Measurements from ENCODE around the gene ZAP70. TPM values are rescaled to one million over a fixed set of nuclear protein-coding genes. Genes with fewer than 3 reads are reported as not detected.

The ZAP70 gene
- total RNA-seq, 4 donors from 2014 or later = 0.46 to 2.2 (median 1.5) TPM

GRCh38 chr2:97752342-97753334 lies 39.3 kb downstream of the ZAP70 start:
- no peak for ATAC-seq
- Histone ChIP-seq H3K27me3 (no peaks in the 10 kb centered on the region), H3K9me3 (no peaks in the 10 kb centered on the region), H3K4me1 (no peaks in the 10 kb centered on the region), H3K4me3 (no peak overlapping the region), H3K27ac (no peak overlapping the region), H3K36me3 (peaks cover 0 to 52% of the 10 kb centered on the region in 2 donors)
- 66 to 92% methylated on average over 3 of the region's 3 CpGs for WGBS, 2 donors (ENCODE audit: low coverage in 1 of 2)
- TF ChIP-seq CTCF (IDR thresholded peaks at IDR 0.05) = no peak
- no peak for TF ChIP-seq EP300 (IDR thresholded peaks at IDR 0.05)
- TF ChIP-seq POLR2A (IDR thresholded peaks at IDR 0.05) = no peak
- no peak for TF ChIP-seq POLR2AphosphoS5 (IDR thresholded peaks at IDR 0.05)

GRCh38 chr2:97754690-97755346 lies 41.4 kb downstream of the ZAP70 start:
- no peak overlapping the region for H3K27ac ChIP-seq
- no peak for ATAC-seq
- H3K36me3 ChIP-seq = peaks cover 0 to 74% of the 10 kb centered on the region in 2 donors
- peaks cover 0 to 4% (median 0%) of the 10 kb centered on the region in 3 donors for H3K4me1 ChIP-seq
- TF ChIP-seq EP300 (IDR thresholded peaks at IDR 0.05) (no peak), POLR2AphosphoS5 (IDR thresholded peaks at IDR 0.05) (no peak), CTCF (IDR thresholded peaks at IDR 0.05) (no peak), POLR2A (IDR thresholded peaks at IDR 0.05) (no peak)
- WGBS, 2 donors (ENCODE audit: low coverage in 1 of 2) = 86 to 88% methylated on average over 10 to 11 of the region's 12 CpGs
- no peaks in the 10 kb centered on the region for H3K27me3 ChIP-seq
- no peak overlapping the region for H3K4me3 ChIP-seq
- no peaks in the 10 kb centered on the region for H3K9me3 ChIP-seq

GRCh38 chr2:97755491-97755890 lies 42.1 kb downstream of the ZAP70 start:
- Histone ChIP-seq H3K36me3 (peaks cover 0 to 79% of the 10 kb centered on the region in 2 donors), H3K4me1 (peaks cover 0 to 4% (median 0%) of the 10 kb centered on the region in 3 donors), H3K27ac (no peak overlapping the region), H3K27me3 (no peaks in the 10 kb centered on the region), H3K9me3 (no peaks in the 10 kb centered on the region), H3K4me3 (no peak overlapping the region)
- ATAC-seq = no peak
- no peak for TF ChIP-seq CTCF (IDR thresholded peaks at IDR 0.05)
- no peak for TF ChIP-seq POLR2A (IDR thresholded peaks at IDR 0.05)
- no peak for TF ChIP-seq POLR2AphosphoS5 (IDR thresholded peaks at IDR 0.05)
- TF ChIP-seq EP300 (IDR thresholded peaks at IDR 0.05) = no peak
- WGBS, 2 donors (ENCODE audit: low coverage in 1 of 2) = 60 to 95% methylated on average over 1 to 2 of the region's 2 CpGs

GRCh38 chr2:97757062-97757461 lies 43.7 kb downstream of the ZAP70 start:
- Histone ChIP-seq H3K4me3 (no peak overlapping the region), H3K36me3 (peaks cover 0 to 89% of the 10 kb centered on the region in 2 donors), H3K27me3 (no peaks in the 10 kb centered on the region), H3K9me3 (no peaks in the 10 kb centered on the region), H3K4me1 (peaks cover 0 to 4% (median 0%) of the 10 kb centered on the region in 3 donors), H3K27ac (no peak overlapping the region)
- 81 to 95% methylated on average over 8 to 12 of the region's 18 CpGs for WGBS, 2 donors (ENCODE audit: low coverage in 1 of 2)
- TF ChIP-seq EP300 (IDR thresholded peaks at IDR 0.05) (no peak), POLR2A (IDR thresholded peaks at IDR 0.05) (no peak), CTCF (IDR thresholded peaks at IDR 0.05) (no peak), POLR2AphosphoS5 (IDR thresholded peaks at IDR 0.05) (no peak)
- no peak for ATAC-seq

Data from gastroesophageal sphincter (tissue), 4 donors.